Fibroblast of skin of abdomen (primary cell): ENCODE data around the gene BPGM.
"Not testable (repeated sequence)": the region's sequence is repeated elsewhere in the genome, so short reads cannot be mapped to it uniquely, and the experiment has no call there.

ENCODE experiments used
- DNase-seq: peaks from one replicate; pipeline ENCODE4 v3.0.0-alpha.2; 2013

BPGM gene

DNA sequence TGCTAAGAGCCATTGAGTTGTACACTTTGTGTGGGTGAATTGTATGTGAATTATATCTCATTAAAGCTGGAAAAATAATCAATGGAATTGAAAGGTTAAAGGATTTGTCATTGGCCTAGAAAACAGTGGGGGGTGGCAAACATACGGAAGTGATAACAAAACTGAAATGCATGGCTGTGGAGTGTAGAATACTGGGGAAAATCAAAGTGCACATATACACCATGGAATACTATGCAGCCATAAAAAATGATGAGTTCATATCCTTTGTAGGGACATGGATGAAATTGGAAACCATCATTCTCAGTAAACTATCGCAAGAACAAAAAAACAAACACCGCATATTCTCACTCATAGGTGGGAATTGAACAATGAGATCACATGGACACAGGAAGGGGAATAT is 18.4 kb downstream of the BPGM start:
- DNase-seq = not testable (repeated sequence)

DNA sequence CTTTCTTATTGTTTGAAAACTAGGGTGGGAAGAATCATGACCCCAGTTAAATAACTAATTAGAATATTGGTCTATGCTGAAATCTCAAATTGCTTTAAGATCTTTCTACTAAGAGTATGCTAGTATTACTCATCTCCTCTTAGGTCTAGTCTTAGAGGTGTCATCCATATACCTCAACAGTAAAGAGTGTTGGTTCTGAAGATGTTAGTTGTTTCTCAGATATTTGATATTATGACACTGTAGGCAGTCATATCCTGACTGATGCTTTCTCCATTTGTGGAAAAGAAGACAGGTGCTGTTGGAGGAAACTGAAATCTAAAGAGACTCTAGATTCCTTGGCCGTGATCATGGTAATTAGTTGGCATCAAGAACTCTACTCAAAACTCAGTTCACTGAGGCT is 21.2 kb downstream of the BPGM start:
- no peak for DNase-seq

DNA sequence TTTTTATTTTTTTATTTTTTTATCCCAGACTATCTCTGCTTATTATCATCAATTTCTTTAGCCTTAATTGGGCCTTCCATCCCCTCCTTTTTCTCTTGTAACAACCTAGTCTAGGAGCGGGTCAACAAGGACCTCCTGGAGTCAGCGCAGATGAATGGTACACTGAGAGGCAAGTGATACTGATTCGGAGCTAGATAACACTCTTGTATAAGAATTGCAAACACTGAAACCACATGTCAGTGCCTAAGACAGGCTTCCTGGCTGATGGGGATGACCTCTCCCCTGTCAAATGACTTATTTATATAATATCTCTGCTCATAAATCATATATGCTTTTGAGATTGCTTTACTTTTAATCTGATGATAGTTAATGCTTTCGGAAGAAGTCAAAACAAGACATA is 22.7 kb downstream of the BPGM start:
- no peak for DNase-seq

DNA sequence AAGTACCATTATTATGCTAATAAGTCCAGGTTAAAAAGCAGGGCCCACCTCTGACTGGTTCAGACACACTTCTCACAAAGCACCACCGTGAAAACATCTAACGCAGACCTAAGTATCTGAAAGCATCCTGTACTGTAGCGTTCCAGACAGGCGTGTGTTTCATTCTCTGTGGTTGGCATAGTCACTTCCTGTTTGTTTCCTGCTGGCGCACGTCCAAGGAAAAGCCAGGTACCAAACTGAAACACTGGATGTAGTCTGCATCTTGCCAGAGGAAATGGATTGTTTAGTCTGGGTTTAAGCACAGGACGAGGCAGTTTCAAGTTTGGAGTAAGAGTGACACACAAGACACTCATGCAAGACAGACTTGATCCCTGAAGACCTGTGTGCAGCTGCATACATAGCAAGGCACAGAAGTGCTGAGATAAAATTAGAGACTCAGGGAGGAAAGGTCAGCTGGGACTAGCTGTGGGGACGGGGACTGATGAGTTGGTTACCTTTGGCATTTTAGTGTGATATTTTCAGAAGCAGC is 23.3 kb downstream of the BPGM start:
- peak; percentile 89 for DNase-seq

DNA sequence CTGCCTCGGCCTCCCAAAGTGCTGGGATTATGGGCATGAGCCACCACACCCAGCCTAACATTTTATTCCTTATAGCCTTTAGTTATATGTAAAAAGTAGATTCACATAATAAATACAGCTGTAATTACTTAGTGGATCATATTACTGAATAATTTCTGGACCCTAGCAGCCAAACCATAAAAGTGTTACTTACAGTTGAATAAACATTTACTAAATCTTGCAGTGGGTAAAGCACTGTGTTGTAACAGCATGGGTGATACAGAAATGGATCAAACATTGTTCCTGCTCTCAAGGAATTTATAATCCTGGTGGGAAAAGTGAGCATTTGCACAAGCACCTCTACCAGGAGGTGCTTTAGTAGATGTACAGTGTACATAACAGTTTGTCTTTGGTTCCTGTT is 25.0 kb downstream of the BPGM start:
- no peak for DNase-seq

DNA sequence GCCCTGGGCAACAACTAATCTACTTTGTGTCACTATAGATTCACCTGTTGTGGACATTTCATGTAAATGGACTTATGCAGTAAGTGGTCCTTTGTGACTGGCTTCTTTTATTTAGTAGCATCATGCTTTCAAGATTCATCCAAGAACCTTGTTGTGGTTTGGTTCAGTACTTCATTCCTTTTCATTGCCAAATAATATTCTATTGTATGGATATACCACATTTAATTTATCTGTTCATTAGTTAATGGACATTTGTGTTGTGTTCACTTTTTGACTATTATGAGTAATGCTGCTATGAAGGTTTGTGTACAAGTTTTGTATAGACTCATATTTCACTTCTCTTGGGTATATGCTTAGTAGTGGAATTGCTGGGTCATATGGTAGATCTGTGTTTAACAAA is 27.8 kb downstream of the BPGM start:
- DNase-seq = no peak

DNA sequence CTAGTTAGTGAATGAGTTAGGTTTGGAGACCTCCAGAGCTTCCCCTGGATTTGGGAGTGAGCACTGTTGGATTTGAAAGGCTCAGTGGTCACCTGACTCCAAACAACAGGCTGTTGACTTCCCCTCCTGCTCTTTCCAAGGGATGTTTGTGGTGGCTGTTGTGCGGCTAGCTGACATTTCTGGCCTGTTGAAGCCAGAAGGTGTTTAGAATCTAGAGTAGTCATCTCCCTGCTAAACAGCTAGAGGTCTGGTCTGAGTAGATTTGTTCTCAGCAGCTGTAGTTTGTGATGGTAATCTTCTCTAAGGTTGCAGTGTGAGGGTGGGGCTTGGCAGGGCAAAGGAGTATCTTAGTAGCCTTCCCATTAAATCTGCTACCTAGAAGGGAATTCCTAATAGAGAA is 30.1 kb downstream of the BPGM start:
- no peak for DNase-seq

DNA sequence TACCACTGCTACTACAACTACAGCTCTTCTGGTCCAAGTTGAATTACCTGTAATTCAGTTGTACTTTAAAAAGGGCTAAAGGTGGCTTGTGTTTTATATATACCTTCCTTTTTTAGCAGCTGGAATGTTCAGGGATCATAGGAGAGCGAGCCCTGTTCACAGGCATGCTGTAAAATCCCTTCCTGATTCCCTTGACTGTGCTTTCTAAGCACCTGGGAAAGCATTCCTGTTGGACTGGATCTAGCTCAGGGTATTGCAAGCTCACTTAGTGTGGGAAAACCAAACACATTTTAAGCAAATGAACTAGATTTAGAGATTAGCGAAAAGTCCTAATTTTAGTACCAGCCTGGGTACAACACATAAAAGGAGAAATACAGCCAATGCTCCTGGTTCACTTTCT is 31.5 kb downstream of the BPGM start:
- no peak for DNase-seq

DNA sequence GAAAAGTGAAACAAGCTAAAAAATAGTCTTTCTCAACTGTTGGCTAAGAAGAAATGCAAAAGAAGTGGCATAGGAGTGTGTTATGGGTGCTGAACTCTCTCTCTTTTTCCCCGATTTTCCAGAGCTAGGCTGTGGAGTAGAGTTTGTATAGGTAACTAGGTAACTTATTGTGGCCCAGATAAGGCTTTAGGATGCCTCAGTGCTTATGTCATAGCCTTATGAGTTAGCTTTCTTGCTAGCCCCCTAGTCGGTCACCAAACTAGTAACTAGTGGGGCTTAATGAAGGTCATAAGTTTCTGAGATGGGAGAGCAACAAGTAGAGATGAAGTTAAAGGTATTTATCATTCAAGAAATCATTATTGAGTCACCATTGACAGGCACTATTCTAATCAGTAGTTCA is 32.4 kb downstream of the BPGM start:
- DNase-seq = no peak

DNA sequence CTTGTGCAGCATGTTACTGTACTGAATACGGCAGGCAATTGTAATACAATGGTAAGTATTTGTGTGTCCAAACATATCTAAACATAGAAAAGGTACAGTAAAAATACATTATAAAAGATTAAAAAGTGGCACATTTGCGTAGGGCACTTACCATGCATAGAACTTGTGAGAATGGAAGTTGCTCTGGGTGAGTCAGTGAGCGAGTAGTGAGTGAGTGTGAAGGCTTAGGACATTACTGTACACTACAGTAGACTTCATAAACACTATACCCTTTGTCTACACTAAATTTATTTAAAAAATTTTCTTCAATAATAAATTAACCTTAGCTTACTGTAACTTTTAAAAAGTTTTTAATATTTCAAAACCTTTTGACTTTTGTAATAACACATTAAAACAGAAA is 37.5 kb downstream of the BPGM start:
- DNase-seq = no peak

DNA sequence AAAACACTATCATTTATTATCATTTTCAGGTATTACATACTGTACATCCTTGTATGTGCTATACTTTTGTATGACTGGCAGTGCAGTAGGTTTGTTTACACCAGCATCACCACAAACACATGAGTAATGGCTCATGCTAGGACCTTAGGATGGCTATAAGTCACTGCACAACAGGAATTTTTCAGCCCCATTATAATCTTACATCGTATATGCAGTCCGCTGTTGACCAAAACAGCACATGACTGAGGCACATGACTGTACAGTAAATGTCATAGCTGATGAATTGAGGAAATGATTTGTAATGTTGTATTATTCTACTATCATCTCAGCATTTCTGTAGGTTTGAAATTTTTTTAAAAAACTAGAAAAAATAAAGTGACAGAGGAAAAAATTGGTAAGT is 38.6 kb downstream of the BPGM start:
- no peak for DNase-seq

DNA sequence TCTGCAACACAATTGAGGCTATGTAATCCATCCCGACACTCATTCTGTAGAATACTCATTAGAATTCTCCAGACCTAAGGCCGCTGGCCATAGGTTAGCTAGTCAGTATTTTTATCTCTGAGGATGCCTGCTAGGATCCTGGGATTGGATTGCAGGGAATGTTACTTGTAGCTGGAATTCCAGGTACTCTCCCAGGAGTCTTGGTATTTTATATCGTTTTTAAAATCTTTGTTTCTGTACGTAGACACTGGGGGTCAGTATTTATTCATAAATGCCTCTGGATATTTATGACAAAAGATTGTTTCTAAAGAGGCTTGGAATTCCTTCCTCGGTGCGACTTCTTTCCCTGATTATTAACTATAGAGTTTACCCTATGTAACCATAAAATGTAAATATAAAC is 40.1 kb downstream of the BPGM start:
- DNase-seq = peak; percentile 44

DNA sequence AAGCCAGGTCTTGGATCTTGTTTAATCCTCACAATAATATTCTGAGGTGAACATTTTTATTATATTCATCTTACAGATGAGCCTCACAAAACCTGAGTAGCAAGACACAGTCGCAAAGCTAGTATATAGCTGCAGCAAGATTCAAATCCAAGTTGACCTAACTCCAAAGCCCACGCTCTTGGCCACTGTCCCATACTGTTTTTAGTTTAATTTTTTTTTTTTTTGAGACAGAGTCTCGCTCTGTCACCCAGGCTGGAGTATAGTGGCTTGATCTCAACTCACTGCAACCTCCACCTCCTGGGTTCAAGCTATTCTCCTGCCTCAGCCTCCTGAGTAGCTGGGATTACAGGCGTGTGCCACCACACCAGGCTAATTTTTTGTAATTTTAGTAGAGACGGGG is 42.9 kb downstream of the BPGM start:
- not testable (repeated sequence) for DNase-seq

DNA sequence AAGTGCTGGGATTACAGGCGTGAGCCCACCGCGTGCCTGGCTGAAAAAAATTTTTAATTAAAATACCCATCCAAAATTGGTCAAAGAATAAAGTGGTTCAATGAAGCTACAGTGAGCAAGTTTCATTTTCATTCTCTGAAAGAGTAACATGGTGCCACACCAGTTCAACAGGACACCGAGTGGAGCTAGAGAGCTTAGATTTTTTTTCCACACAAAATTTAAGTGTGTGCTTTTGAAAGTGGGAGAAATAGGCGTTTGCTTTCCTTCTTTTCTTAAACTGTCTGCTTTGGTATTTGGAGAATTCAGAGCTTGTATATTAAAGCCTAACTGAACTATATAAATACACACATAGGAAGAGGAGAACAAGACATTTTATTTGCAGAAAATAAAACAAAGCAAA is 43.4 kb downstream of the BPGM start:
- peak; percentile 77 for DNase-seq

DNA sequence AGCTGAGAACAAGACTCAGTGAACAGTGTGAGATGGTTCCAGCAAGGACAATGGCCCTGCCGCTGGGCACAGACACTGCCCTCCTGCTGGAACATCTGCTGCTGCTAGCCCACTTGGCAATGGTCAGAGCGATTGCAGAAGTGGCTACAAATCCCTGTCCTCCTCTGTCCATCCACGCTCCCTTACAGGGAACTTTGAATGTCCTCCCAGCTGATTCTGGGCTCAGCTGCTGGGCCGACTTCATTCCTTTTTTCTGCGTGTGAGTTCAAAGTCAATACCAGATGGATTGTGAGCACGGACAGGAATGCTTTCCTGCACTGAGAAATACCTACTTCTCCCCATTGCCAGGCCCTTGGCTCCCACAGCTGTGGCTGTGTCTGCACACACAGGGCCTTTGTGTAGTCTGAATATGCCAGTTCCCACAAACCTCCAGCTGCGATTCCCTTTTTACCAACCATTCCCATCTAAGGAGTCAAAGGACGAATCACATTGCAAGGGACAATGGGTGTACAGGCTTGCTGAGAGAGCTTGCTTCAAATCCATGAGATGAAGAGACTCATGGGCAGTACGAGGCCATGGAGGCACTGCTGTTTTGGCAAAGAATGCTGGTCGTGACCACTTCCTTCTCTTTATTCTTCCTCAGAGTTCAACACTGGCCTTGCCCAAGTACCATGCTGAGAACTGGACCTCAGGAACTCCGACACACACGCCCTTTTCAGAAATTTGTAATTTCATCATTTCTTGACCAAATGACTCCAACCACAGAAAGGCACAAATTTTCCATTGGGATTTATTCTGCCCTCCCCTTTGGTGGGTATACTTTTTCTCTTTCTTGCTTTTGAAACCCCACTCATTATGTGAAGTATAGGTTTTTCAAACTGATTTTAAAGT is 44.2 kb downstream of the BPGM start:
- DNase-seq = peak; percentile 47

DNA sequence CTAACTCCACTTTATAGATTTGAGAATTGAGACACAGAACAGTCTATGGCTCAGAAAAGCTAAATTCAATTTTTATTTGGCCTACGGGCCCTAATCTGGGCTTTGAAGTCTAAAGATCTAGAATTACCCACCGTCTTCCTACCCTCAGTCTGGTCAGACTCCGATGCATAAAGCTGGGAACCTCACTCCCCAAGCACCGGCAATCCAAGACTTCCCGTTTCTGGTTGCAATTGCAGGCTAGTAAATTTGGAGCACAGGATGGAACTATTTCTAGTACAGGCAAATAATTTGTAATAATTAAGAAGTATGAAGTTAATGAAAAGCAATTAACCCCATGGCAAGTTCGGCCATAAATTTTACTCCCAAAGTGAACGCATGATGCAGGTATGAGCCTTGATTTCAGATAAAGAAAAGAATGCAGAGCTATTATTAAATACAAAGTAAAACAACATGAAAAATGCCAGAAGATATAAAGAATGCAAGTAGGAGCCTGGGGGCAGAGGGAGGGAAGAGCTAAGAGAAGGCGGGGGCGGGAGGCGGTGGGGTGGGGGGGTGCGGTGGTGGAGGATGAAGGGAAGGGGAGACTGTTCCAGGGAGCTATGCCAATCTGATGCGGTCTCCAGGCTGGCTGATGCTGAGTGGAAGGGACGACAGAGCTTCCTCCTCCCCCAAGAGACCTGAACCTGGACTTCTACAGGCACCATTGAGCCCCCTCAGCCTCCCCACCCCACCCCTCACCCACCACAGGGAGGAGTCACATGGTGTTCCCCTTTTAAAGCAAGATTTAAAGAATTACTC is 45.1 kb downstream of the BPGM start:
- peak; percentile 71 for DNase-seq

DNA sequence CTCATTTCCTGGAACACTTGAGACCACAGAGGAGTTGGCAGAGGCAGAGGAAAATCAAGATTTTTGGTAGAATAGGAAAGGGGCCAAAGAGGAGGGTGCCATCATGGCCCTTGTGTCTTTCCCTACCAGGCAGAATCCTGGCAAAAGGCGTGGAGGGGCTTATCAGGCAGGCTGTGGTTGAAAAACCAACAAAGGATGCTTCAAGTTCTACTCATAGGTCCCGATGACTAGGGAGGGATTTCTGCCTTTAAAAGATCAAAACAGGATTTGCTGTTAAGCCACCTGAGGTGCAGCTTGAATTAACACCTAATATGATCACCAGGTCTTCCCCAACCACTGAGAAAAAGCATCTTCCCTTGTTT is 45.7 kb downstream of the BPGM start:
- peak; percentile 61 for DNase-seq

DNA sequence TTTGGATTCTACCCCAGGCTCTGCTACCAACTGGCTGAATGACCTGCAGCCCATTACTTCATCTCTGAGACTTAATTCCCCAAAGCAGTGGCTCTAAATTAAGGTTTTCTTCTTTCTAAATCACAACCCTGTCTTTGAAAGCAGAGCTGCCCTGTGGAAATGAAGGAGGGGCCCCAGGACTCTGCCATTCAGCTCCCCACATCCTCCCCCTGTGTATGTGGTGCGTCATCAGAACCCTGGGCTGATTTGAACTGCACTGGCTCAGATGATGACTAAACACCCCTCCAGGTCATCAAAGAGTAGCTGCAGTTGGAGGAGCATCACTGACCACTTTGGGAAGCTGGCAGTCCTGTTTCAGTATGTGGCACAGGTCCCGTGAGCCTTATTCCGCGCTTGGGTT is 46.6 kb downstream of the BPGM start:
- DNase-seq = peak; percentile 93

DNA sequence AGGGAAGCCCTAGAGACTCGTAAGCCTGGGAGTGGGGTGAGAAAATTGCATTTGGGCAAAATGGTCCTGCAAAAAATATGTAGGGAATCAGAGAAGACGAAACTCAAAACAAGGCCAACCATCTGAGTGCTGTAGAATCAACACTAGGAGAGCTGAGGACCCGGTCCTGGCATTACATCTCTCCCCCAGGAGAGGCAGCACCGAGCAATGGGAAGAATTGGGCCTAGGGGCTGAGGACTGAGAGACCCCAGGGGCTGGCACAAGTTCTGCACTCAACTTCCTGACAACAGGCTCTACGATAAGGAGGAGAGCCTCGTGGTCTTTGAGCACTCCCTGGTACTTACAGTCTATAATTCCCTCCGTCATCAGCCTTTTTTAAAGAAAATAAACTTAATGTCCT is 47.6 kb downstream of the BPGM start:
- no peak for DNase-seq

DNA sequence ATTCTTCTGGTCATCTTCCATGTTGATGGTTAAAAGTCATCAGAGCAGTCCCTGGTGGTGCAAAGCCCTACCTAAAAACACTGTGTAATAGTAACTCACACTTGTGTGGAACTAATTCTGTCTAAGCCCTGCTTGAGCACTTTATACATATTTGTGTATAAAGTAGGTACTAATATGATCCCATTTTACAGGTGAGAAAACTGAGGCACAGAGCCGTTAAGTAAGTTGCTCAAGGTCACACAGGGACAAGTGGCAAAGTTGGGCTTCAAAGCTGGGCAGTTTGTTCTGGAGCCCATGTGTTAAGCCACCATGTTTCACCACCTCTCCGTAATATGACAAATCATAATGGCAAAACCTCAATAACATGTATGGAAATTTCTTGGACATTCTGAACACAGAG is 48.1 kb downstream of the BPGM start:
- no peak for DNase-seq

DNA sequence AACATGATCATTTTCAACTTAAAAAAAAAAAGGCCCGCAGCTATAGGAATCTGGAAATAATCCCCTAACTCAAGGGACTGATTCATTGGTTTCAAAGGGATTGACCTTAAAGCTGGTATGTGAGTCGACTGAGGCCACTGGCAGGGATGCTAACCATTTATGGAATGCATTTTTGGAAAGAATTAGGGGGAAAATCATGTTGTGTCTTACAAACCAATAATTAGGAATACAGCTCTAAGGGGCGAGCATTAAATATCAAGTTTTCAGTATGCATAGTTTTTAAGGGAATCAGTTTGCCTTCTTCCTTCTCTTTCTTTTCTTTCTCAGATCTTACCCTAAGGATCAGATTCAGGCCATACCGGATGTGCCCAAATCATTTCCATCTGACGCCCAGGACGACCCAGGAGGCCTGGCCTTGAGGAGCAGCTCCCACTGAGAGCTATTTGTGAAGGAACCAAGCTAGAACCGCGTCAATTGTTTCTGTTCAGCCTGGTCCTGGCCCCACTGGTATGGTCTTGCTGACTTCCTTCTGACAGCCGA is 48.7 kb downstream of the BPGM start:
- DNase-seq = peak; percentile 94

DNA sequence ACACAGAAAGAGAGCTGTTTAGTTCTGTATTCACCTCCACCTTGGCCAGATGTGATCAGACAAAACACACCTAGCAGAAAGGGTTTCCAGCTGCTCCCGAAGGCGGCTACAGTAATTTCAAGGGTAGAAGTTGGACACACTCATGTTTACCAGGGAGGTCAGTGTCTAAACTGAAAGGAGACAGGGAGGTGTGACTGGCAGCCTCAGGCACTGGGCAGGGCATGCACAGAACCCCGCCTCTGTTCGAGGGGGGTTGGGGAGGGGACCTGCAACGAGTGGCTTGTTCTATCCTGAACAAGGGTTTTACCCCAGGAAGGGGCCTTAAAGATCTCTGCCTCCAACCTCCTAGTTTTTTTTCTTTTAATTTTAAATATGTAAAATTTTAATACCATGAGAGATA is 49.6 kb downstream of the BPGM start:
- DNase-seq = peak; percentile 11

DNA sequence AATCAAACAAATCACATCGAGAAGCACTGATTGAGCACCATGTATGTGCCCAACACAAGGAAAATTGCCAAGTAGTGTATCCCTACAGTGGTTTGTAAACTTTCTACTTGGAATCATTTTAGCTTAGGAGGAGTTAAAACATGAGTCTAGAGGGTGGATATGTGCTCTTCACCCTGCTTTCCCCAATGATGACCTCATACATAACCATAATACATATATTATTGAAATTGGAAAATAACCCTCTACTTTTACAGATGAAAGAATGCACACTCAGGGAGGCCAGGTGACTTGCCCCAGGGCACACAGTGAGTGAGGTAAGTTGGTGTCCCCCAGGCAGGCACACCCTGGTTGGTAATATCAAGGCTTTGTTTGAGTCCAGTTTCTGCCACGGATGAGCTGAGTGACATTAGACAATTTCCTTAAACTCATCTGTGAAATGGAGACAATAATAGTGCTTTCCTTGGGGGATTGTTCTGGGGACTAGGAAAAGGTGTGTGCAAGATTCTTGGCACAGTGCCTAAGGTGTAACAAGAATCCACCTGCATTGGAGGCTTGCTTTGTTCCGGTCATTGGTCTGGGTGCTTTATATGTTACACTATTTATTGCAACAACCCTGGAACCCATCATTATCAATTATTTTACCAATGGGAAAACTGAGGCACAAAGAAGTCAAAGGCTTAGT is 50.7 kb downstream of the BPGM start:
- DNase-seq = no peak
